ENCODE results near the gene CDH23.

The CDH23 gene

DNA sequence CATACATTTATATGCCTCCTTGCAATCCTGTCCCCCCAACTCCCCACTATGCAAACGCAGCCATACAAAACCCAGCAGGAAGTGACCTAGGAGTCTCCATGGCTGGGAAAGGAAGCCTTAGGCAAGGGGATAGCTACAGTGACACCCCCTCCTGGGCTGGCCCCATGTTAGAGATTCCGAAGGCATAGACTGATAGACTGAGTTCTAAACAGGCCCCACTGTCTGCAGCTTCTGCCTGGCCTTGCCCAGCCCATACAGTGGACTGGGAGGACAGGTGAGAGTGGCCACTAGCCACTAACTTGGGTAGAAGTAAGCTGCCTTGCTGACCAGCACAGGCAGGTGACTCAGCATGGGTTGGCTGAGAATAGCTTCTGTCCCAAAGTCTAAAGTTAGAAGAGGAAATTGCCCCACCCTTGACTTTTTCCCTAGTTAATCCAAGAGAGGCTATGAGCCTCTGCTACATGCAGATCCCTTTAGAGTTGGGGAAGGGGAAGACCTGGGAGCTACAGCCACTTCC is 216.6 kb downstream of the CDH23 start:
- no peak for DNase-seq

DNA sequence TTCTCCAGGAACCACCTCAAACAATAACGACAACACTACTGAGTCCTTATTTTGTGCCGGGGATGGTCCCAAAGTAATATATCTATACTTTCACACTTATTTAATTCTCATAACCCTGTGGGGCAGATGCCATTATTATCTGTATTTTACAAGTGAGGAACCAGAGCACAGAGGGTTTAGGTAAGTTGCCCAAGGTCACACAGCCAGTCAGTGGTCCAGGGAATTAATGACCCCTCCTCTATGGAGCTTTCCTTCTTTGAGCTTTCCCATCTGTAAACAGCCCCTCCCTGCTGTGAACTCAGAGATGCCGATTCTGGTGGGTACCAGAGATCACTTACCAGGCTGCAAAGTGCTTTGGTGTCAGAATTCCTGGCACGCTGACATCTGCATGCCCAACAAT is 217.2 kb downstream of the CDH23 start:
- no peak for DNase-seq

DNA sequence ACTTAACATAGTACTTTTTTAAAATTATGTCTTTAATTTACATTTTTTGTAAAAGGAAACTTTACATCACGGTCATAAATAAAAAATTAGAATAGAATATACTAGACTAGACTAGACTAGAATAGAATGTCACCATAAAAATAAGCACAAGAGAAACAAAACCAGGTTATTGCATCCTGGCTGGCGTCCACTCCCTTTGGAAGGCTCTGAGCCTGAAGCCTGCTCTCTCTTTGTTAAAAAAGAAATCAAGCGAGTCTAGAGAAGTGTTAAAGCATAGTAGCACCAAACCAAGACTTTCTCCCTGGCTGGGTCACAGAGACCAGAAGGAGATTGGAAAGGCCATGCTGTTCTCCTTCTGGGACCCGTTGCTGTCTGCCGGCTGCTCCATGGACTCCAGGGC is 218.2 kb downstream of the CDH23 start:
- no peak for DNase-seq

DNA sequence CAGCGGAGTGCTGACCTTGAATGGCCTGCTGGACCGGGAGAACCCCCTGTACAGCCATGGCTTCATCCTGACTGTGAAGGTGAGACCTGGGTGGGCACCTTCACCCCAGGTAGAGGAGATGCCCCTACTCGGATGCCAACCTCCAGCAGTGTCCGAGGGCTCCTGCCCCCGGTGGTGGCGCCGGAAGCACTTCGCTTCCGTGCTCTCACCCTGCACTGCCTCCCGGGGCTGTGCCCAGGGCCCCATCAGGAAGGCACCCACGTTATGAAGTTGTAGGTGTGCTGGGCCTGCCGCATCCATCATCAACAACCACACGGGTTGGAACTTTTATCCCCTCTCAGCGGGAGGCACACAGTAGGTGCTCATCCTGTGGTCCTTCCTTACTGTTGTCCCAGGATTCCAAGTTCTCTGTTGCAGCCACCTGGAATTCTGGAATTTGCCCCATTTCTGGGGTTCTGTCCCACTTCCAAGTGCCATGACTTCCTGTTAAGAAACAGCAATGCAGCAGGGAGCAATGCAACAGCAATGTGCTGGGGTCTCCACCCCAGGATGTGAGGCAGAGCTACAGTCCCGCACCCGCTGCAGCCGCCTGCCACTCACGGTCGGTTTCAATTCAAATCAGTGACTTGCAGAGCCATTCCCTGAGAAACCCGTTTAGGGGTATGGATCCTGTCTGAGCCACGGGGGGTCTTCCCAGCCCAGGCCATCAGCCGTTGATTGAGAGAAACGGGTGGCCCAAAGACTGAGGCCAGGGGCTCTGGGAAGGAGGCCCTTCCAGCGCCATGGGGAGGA is 219.0 kb downstream of the CDH23 start:
- DNase-seq, result no peak

DNA sequence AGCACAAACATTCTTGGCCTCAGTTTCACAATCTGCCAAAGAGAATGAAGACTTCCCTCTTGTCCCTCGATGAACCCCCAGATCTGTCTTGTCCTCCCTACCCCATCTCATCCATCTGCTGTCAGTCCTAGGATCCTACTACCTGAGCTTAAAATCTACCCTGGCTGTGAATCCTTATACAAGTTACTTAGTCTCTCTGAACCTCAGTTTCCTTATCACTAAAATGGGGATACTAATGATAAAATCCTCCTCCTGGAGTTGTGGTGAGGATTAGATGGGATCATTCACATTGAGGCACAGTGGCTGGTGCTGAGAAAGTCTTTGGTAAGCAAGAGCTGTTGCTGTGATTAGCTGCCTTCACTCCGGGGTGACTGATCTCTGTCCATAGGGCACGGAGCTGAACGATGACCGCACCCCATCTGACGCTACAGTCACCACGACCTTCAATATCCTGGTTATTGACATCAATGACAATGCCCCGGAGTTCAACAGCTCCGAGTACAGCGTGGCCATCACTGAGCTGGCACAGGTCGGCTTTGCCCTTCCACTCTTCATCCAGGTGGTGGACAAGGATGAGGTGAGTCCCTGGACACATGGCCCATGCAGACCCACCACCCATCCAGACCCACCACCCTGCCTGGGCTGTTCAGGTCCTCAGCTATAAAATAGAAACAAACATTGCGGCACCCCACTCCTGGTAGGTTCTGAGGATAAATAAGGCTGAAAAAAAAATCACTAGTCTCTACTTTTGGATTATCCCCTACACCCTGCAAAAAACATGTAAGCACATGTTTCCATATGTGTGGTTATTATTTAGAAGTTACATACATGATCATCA is 220.3 kb downstream of the CDH23 start:
- no peak for DNase-seq

DNA sequence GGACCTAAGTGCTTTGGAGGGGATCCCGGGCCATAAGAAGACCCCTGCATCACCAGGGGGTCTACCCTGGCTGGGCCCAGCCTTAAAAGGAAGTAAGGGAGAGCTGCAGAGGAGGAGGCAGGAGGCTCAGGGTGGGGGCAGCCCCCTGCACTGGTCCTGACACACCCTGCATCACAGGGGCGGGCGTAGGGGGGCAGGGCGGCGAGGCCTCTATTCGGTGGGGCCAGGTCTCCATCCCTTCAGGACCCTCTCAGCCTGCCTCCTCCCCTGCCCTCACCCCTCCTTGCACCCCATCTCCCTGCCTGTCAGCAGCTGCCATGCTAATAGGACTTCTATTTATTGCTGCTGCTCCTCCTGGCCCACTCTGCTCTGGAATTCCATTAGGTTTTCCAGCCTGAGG is 221.5 kb downstream of the CDH23 start:
- no peak for DNase-seq

DNA sequence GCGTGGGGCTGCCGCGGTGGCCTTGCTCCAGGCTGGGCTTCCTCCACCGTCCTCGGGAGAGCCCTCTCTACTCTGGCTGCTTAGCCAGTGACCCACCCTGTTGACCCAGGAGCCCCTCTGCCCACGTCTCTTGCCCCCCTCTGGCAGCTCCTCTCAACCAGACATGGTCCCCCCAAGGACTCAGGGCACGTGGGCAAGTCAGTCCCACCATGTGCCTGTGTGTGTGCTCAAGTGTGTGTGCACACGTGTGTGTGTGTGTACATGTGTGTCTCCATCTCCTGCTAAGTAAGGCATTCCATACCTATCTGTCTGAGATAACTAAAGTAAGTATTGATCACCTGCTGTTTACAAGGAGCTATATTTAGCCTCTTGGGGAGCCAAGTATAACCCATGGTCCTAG is 221.9 kb downstream of the CDH23 start:
- DNase-seq, result no peak

DNA sequence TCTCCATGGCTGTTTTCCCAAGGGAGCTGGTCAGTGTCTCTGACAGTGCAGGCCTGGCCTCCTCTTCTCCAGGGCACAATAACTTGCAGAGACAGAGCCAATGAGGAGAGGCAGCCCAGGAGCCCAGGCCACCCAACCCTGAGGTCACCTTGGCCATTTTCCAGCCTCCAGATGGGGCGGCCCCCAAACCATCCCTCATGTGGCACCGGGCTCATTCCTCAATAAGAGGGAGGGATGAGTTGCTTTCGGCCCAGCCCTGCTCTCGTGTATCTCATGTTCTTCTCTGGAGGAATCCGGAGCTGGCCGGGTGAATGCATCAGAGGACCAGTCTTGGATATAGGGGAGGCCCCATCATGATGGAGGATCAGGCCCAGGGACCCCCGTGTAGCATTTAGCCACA is 223.9 kb downstream of the CDH23 start:
- DNase-seq, result no peak

DNA sequence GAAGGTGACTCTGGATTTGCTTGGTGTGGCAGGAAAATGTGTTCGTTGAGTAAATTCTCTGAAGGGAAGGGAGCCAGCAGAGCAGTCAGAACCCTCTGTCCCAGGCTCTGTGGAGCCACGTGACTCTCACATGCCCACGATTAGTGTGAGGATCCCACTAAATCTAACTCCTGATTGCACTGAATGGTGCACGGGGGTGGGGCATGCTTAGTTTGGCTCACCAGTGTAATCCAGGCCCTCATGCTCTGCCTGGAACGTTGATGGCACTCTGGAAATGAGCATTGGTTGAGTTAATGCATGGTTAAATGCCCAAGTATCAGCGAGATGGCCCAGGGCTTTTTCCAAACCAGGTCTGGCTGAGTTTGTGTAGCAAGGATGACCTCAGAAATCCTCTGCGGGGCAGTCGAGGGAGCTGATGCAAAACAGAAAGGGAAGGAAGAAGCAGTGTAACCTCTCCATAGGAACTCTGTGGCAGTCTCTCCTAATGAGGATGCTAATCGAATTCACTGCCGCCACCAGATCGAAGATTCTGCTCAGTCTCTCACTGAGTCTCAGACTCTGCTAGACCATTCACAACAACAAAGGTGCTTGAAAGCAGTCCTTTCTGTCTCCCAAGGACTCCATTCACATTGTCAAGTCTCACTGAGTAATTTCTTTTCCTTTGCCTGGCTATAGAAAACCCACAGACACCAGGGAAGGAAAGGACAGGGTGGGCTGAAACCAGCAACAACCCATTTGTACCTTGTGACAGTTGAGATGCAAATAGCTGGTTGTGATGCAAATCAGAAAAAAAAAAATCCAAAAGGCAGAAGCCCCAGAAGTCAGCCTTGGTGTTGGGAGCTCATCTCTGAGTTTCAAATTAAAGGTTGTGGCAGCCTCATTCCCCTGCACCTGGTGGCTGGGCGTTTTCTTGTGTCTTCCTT is 224.8 kb downstream of the CDH23 start:
- DNase-seq, result no peak

DNA sequence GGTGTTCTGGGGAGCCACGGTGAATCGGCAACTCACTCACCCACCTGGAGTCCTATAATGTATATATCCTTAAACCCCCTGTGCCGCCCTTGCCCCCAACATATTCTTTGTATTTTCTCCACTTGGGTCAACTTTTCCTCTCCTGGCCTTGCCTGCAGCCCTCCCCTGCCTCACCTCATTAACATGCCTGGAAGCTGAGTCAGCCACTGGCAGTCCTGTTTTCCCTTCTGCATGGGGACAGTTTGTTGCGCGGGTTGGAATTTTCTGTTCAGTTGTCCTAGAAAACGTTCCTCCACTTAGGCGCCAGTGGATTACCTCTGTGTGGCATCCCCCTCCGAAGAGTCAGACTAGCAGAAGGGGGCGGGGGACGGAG is 225.4 kb downstream of the CDH23 start:
- DNase-seq, result no peak

DNA sequence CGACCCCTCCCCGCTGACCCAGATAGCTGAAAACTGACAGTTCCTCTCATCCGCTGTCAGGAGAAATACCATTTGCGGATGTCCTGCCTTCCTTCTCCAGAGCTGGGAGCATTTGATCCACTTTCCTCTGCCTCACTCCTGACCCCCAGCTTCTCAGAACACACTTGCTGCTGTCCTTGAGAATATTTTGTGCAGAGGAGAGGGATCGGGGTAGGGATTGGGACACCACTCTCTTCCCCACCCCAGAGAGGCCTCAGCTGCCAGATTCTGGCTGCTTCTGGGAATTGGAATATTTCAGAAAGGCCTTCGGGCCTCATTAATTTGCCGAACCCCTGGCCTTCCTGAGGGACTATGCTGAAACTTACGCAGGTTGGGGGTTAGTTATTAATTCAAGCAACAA is 225.9 kb downstream of the CDH23 start:
- no peak for DNase-seq

DNA sequence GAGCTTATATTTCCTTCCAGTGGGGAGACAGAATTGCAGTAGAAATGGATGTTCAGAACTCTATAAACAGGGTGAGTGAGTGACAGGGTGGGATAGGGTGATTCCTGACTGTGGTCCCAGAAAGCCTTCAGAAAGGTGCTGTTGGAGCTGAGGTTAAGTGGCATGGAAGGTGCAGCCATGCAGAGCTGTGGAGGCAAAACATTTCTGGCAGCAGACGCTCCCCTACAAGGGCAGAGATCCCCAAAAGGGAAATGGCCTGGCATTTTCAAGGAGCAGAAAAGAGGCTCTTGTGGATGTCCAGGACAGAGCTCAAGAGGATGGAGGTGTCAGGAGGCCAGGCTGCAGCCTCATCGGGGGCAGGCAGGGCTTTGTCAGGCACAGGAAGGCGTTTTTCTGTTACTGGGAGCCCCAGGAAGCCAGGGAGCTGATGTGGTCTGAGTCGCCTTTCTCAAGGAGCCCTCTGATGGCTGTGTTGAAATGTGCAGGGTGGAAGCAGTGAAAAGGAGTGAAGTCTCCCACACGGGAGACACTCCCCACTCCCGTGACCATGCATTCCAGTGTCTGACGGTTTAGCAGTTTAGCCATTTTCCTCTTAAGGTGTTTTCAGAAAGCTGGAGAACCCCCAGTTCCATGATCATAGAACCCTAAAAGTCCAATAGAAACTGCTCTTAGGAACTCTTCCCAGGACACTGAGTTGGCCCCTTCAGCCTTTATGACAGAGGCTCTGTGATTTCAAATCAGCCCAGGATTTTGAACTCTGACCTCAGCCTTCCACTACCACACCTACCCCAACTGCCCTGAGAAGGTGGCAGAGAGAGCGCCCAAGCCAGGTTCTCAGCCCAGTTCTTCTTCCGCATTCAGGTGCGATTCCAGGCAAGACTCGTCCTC is 226.6 kb downstream of the CDH23 start:
- no peak for DNase-seq

DNA sequence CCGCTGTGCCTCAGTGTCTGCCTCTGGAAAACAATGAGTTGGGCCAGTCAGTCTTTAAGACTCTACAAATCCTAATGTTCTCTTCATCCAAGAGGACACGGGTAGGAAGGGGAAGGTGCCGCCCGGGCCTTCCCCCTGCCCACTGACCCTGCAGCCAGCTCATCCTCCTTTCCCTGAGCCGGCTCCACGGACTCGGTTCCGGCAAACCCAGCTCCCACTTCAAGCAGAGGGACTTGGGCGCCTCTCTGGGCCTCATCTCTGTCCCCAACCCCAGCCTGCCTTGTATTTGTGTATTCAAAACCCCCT is 227.2 kb downstream of the CDH23 start:
- no peak for DNase-seq

DNA sequence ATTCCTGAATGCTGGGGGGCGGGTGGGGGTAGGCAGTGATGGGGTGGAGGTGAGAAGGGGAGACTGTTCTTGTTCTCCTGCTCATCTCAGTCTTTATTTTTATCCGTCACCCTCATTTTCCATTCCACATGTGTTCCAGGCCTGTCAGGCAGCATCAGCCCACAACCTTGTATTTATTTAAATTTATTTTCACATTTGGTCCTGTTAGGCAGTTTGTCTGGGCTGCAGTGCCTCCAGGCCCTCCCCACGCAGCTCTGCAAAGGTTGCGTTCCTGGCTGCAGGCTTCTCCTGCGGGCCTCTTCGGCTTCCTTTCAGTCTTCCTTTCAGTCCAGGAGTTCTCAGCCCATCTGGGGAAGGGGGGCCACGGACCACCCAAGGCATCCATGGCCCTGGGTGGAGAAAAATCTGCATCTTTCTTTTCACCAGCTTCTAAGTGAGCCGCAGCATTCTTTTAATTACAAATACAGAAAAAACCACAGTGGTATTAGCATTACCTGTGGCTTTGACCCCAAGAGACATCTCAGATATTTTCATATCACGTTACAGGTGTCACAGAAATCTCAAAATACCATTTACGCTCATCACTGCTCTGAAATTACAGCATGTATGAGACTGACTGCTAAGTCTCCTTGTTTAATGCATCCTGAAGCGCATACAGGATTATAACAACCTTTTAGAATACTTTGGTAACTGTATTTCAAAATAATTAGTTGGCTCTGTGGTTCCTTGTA is 228.9 kb downstream of the CDH23 start:
- DNase-seq, result no peak

DNA sequence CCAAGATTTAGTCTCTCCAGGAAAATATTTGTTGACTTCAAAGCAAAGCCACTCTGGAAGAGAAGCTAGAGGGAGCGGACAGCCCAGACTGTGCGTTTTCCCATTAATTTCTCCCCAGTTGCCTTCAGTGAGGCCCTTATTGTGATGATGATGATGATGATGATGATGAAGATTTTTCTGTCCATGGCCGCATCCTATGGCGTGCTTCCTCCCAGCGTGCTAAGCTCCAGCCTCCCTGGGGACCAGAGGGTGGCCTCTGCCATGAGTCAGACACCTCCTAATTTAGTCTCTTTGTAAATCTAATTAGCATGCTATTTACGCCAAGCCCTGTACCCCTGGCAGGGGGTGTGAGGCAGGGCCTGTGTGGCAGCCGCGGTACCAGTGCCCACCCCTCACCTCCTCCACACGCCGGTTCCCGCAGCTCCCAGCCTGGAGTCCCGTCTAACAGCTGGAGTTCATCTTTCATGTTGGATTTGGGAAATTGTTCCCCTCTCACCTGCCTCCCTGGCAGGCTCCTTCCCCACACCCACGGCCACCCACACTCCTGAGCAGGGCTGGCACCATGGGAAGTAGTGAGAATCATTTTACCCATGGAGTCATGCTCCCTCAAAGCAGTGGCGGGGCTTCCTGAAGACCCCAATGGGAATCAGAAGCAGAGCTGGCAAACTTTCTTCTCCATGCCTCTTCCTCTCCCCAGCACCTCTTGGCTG is 230.7 kb downstream of the CDH23 start:
- no peak for DNase-seq

DNA sequence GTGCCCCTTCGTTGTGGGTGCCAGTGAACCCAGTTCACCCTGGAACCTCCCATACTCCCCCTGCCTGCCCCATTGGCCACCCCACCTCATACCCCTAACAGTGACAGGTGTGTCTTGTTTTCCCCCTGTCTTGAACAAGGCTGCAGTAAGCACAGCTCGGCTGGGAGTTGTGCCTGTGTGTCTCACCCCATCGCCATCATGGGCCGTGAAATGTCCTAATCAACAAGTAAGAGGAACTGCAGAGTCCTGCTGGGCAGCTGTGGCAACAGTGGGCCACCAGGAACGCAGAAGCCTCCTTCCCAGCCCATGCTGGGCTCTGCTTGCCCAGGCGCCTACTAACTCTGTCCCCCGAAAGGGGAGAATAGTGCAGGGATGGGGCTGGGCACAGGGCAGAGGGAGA is 231.2 kb downstream of the CDH23 start:
- no peak for DNase-seq

DNA sequence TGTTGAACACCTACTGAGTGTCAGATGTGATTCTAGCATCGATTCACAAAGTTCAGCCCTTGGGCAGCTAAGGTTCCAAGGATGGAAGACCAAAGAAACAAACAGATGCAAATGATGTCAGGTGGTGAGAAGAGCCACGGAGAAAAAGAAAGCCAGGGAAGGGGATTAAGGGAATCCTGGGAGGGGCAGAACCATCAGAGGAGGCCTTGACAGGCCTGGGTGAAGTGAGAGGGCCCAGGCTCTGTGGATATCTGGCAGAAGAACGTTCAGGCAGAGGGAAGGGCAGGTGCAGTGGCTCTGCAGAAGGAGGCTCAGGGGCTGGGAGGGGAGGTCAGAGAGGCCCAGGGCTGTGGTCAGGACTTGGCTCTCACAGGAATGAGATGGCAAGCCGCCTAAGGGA is 232.4 kb downstream of the CDH23 start:
- no peak for DNase-seq

DNA sequence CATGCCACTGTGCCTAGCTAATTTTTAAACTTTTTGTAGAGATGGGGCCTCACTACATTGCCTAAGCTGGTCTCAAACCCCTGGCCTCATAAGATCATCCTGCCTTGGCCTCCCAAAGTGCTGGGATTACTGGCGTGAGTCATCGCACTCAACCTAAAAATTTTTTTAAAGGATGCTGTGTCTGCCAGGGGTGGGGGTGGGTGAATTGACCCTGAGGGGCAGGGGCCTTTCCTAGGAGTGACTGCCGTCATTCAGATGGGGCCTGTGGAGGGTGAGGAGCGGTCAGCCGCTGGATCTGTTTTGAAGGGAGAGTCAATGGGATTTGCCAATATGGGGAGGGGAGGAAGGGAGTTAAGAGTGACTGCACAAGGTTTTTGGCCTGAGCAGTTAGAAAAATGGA is 233.4 kb downstream of the CDH23 start:
- DNase-seq, result no peak

DNA sequence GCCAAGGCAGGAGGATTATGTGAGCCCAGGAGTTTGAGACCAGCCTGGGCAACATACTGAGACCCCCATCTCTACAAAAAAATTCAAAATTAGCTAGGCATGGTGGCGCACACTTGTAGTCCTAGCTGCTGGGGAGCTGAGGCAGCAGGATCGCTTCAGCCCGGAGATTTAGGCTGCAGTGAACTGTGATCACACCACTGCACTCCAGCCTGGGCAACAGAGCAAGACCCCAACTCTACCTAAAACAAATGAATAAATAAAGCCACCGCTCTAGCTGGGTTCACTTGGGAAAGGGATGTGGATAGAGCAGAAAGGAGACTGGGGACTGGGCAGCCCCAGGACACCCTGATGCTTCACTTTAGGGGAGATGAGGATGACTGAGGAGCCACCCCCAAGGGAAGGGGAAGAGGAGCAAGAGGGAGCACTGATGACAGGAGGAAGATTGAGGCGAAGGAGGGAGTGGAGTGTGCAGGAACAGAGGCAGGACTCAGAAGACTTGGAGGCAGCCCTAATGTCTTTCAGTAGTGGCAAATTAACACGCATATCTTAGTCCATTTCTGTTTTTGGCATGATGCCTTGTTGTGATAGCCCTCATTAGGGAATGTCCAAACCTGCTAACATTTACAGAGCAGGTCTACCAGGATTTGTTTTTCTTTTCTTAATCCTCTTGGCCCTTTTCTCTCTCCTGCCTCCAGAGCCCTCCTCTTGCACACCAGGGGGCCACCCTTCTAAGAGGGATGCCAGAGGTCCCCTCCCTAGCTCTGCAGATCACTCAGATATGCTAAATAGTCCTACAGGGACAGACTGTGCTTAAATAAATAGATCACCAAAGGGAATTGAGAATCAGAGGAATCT is 234.5 kb downstream of the CDH23 start:
- no peak for DNase-seq
